ENCODE data around the gene PKHD1.

Gene PKHD1

DNA sequence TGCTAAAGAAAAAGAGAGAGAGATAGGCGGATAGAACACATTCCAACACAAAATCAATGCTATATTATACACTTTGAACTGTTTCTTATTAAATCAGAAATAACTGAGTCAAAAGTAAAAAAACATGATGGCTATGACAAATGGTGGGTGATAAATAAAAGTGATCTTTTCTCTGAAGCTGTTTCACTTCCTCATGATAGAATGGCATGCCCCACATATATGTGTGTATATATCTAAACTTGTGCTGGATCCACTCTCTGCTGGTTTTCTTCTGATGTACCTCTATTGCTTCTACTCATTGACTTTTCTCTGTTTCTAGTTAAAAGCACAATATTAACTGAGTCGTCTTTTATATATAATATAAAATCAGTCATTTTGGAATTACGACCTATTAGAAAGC, 429.9 kb downstream of the PKHD1 start:
- H3K27me3 Mint-ChIP-seq, result no peaks in the 10 kb centered on the region
- H3K4me1 Mint-ChIP-seq, result no peaks in the 10 kb centered on the region
- H3K9me3 Mint-ChIP-seq, result no peaks in the 10 kb centered on the region
- H3K27ac Mint-ChIP-seq, result no peak overlapping the region
- H3K36me3 Mint-ChIP-seq (ENCODE audit: low read depth), result no peaks in the 10 kb centered on the region
- DNase-seq (no peak), ATAC-seq (no peak)
- no peak overlapping the region for H3K4me3 Mint-ChIP-seq

DNA sequence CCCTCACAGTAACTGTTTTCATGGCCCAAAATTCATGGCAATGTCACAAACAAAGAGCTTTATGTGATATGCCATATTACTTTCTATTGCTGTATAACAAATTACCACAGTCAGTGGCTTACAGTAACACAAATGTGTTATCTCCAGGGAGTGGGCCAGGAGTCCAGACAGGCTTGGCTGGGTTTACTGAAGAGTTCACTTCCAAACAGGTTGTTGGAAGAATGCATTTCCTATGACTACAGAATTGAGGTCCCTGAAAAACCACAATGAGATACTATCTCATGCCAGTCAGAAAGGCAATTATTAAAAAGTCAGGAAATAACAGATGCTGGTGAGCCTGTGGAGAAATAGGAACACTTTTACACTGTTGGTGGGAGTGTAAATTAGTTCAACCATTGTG, 431.9 kb downstream of the PKHD1 start:
- DNase-seq (no peak), ATAC-seq (no peak)
- H3K36me3 Mint-ChIP-seq (ENCODE audit: low read depth), result no peaks in the 10 kb centered on the region
- H3K27ac Mint-ChIP-seq, result no peak overlapping the region
- no peaks in the 10 kb centered on the region for H3K4me1 Mint-ChIP-seq
- H3K27me3 Mint-ChIP-seq, result no peaks in the 10 kb centered on the region
- no peak overlapping the region for H3K4me3 Mint-ChIP-seq
- no peaks in the 10 kb centered on the region for H3K9me3 Mint-ChIP-seq

DNA sequence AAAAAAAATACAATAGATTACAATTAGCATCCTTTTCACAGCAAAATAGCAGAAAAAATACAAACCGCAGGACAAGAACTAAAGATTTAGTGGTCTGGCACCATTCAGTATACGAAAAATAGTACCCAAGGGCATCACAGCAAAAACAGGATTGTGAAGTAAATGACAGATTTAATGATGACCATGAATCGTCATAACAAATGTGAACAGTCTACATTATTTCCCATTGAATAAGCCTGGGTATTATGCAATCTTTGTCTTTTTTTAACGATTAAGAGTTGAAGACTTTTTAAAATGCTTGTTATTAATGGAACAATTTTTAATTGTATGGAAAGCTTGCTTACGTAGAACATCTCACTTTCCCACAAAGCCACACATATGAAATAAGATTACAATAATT, 432.8 kb downstream of the PKHD1 start:
- no peak for DNase-seq
- Mint-ChIP-seq H3K4me3 (no peak overlapping the region), H3K4me1 (no peaks in the 10 kb centered on the region), H3K27ac (no peak overlapping the region), H3K9me3 (no peaks in the 10 kb centered on the region), H3K36me3 (ENCODE audit: low read depth) (no peaks in the 10 kb centered on the region), H3K27me3 (no peaks in the 10 kb centered on the region)
- no peak for ATAC-seq

DNA sequence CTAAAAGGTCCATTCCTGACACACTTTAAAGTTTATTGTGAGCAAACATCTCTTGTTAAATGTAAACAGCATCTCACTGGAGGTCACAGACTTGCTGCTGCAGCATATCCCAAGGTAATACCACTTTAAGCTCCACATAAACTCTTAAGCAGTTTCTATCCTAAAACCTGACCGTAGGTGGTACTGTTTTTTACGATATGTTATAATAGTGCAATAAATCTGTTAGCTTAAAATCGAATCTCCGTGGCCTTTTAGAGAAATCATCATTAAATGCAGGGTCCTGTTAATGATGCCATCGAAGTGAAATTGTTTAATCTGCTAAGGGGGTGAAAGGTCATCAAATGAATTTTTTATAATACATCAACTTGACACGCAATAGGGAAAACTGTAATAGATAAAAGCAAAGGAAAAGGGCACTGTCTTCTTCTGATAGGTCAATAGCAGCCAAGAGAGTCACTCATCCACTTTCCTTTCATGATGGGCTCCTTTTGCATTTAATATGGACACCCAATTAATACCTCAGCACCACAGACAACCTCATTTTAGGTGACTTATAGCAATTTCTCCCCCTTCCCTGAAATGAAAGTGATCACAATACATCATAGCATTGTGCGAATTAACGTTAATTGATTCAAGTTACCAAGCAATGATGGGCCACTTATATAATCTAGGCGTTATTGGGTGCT, 436.1 kb downstream of the PKHD1 start:
- DNase-seq, result no peak
- Mint-ChIP-seq H3K27me3 (no peaks in the 10 kb centered on the region), H3K4me3 (no peak overlapping the region), H3K36me3 (ENCODE audit: low read depth) (no peaks in the 10 kb centered on the region), H3K9me3 (no peaks in the 10 kb centered on the region), H3K4me1 (no peaks in the 10 kb centered on the region), H3K27ac (no peak overlapping the region)
- no peak for ATAC-seq

DNA sequence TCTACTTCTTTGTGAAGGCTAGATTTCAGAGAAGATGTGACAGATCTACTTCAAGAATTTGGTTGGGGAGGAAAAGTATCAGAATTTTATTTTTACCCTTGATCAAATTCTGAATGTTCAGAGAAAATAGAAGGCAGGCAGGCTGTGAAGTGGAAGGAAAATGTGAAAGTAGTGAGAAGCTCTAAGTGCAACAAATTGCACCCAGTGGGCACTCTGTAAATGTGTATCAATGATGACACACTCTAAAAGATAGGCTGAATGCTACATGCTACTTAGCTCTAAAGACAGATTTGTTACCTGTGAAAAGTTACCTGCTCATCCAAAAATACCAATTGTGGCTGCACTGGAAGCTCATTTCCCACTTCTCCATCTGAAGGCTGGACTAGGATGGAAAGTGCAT, 438.6 kb downstream of the PKHD1 start:
- ATAC-seq, result no peak
- no peak for DNase-seq
- no peaks in the 10 kb centered on the region for H3K4me1 Mint-ChIP-seq
- H3K4me3 Mint-ChIP-seq, result no peak overlapping the region
- no peaks in the 10 kb centered on the region for H3K36me3 Mint-ChIP-seq (ENCODE audit: low read depth)
- H3K9me3 Mint-ChIP-seq, result no peaks in the 10 kb centered on the region
- H3K27me3 Mint-ChIP-seq, result no peaks in the 10 kb centered on the region
- H3K27ac Mint-ChIP-seq, result no peak overlapping the region

DNA sequence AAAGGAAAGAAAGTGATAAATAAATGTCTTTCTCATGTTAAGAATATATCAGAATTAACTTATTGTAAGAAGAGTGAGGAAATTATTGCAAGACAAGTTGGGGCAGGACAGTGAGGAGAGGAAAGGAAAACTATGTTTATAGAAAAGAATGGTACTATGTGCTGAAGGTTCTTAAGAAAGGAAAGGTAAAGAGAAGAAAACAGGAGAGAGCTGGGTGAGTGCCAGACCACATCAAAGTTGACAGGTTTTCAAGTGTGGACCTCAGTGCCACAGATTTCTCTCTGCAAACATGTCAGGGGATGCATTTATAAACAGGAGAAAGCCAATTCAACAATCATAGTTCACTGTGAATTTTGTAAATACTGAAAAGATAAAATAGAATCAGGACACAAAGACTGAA, 439.2 kb downstream of the PKHD1 start:
- H3K4me1 Mint-ChIP-seq, result no peaks in the 10 kb centered on the region
- H3K4me3 Mint-ChIP-seq, result no peak overlapping the region
- H3K27me3 Mint-ChIP-seq, result no peaks in the 10 kb centered on the region
- H3K36me3 Mint-ChIP-seq (ENCODE audit: low read depth), result no peaks in the 10 kb centered on the region
- H3K27ac Mint-ChIP-seq, result no peak overlapping the region
- DNase-seq, result no peak
- no peak for ATAC-seq
- H3K9me3 Mint-ChIP-seq, result no peaks in the 10 kb centered on the region

DNA sequence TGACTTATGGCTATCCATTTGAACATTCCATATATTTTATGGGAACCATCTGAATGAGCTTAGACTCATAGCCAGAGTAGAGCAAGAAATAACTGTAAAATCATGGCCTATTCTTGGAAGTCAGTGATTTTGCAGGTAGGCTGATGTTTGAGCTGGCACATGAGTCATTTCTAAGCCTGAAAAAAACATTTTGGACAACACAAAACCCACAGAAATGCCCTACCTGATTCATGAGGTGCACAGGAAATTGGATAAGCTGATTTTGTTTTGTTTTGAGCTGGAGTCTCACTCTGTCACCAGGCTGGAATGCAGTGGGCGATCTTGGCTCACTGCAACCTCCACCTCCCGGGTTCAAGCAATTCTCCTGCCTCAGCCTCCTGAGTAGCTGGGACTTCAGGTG, 443.0 kb downstream of the PKHD1 start:
- DNase-seq, result no peak
- ATAC-seq, result no peak
- H3K27me3 Mint-ChIP-seq, result no peaks in the 10 kb centered on the region
- no peak overlapping the region for H3K4me3 Mint-ChIP-seq
- no peaks in the 10 kb centered on the region for H3K4me1 Mint-ChIP-seq
- H3K36me3 Mint-ChIP-seq (ENCODE audit: low read depth), result no peaks in the 10 kb centered on the region
- peaks cover 6% of the 10 kb centered on the region for H3K9me3 Mint-ChIP-seq
- no peak overlapping the region for H3K27ac Mint-ChIP-seq

DNA sequence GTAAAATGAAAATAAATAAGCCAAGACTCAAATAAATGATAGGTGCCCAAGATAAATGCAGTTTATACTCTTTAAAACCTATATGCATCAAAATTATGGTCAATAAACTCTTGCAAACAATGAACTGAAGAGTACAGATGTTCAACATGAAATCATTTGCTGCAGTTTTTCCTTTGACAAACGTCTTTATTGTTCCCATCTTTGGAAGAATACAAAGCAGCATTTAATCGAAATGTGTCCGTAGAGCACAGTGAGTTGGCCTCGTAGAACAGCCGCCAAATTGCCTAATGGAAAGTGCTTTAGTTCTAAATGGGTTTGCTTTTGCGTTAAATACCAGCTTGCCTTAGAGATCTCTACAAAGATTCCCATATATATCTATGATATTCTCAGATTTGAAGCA, 447.4 kb downstream of the PKHD1 start:
- Mint-ChIP-seq H3K27ac (no peak overlapping the region), H3K36me3 (ENCODE audit: low read depth) (no peaks in the 10 kb centered on the region), H3K4me1 (no peaks in the 10 kb centered on the region), H3K4me3 (no peak overlapping the region), H3K9me3 (peaks cover 6% of the 10 kb centered on the region), H3K27me3 (no peaks in the 10 kb centered on the region)
- DNase-seq (no peak), ATAC-seq (no peak)

DNA sequence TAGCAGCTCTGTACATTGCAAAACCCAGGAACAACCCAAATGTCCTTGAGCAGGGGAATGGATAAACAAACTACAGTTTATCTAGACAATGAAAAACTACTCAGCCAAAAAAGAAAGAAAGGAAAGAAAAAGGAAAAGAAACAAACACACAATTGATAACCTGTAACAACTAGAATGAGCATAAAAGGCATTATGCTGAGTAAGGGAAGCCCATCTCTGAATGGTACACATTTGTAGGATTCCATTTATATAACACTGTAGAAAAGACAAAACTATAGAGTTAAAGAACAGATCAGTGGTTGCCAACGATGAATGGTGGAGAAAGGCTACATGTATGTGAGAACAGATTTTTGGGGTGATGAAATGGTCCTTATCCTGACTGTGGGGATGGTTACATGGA, 454.0 kb downstream of the PKHD1 start:
- Mint-ChIP-seq H3K4me1 (no peaks in the 10 kb centered on the region), H3K27me3 (no peaks in the 10 kb centered on the region), H3K4me3 (no peak overlapping the region), H3K9me3 (no peaks in the 10 kb centered on the region), H3K36me3 (ENCODE audit: low read depth) (no peaks in the 10 kb centered on the region), H3K27ac (no peak overlapping the region)
- DNase-seq (no peak), ATAC-seq (no peak)

DNA sequence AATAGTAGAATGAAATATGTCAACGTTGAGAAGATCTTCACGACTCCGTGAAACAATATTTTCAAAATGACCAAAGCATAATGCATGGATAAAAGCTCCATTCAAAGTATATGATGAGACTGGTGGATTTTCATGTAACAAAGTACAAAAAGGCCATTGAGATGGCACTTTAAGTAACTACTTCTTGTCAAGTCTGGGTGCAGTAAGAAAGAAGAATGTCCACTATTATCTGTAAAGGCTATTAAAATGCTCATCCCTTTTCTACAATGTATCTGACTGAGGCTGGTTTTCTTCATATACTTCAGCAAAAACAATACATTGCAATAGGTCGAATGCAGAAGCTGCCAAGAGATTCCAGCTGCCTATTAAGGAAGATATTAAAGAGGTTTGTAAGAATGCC, 457.4 kb downstream of the PKHD1 start:
- ATAC-seq (no peak), DNase-seq (no peak)
- no peak overlapping the region for H3K4me3 Mint-ChIP-seq
- no peaks in the 10 kb centered on the region for H3K36me3 Mint-ChIP-seq (ENCODE audit: low read depth)
- no peak overlapping the region for H3K27ac Mint-ChIP-seq
- H3K27me3 Mint-ChIP-seq, result no peaks in the 10 kb centered on the region
- no peaks in the 10 kb centered on the region for H3K9me3 Mint-ChIP-seq
- H3K4me1 Mint-ChIP-seq, result no peaks in the 10 kb centered on the region

DNA sequence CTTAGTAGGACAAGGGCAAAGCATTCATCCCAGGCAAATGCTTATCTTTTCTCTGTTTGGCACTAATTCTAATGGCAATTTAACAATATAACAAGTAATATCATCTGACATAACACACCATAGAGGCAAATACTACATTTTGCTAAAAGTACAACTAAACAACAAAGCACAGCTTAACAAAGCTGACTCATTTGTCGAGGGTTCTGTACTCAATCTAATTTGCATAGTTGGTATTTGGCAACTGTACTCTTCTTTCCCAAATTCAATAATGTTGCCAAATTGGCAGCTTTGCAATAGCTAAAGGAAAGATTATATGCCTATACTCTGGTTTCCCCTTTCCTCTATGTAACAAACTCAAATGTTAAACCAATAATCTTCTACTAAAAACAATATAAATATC, 461.0 kb downstream of the PKHD1 start:
- no peak for DNase-seq
- H3K36me3 Mint-ChIP-seq (ENCODE audit: low read depth), result no peaks in the 10 kb centered on the region
- H3K4me3 Mint-ChIP-seq, result no peak overlapping the region
- no peak overlapping the region for H3K27ac Mint-ChIP-seq
- no peaks in the 10 kb centered on the region for H3K27me3 Mint-ChIP-seq
- ATAC-seq, result no peak
- H3K9me3 Mint-ChIP-seq, result no peaks in the 10 kb centered on the region
- H3K4me1 Mint-ChIP-seq, result no peaks in the 10 kb centered on the region

DNA sequence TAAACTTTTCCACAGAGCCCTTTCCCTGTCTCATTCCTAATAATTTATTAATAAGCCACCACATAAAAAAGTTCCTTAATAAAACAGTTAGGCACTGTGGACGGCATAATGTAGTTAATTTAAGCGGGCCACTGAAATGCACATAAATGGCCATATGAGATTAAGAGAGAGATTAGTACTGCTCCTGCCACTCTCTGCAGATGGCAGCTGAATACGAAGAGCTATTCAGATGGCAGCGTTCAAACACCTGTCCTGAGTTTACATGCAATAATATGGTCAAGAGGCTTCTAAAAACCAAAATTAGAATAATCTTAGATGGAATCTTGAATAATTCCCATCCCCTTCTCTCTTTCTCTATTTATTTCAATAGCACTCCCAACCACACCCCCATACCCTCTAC, 461.8 kb downstream of the PKHD1 start:
- Mint-ChIP-seq H3K27ac (no peak overlapping the region), H3K27me3 (no peaks in the 10 kb centered on the region), H3K9me3 (no peaks in the 10 kb centered on the region), H3K4me1 (no peaks in the 10 kb centered on the region), H3K4me3 (no peak overlapping the region), H3K36me3 (ENCODE audit: low read depth) (no peaks in the 10 kb centered on the region)
- DNase-seq (no peak), ATAC-seq (no peak)

DNA sequence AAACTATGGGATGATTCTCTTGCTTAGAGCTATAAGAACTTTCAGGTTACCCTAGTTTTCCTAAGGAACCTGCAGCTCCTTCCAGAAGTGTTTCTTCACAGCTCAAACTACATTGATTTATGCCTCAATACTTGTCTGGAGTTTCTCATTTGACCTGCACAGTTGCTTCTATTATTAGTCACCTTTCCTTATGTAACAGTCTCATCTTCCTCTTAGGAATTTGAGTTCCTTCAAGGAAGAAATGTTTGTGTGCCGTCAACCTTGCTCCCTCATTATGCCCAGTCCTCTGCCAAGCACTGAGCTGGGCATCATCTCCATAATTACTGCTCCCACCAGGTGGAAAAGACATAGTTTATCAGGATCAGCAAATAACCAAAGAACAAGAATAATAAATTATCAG, 466.4 kb downstream of the PKHD1 start:
- Mint-ChIP-seq H3K27ac (no peak overlapping the region), H3K36me3 (ENCODE audit: low read depth) (no peaks in the 10 kb centered on the region), H3K9me3 (no peaks in the 10 kb centered on the region), H3K4me3 (no peak overlapping the region), H3K27me3 (no peaks in the 10 kb centered on the region), H3K4me1 (no peaks in the 10 kb centered on the region)
- ATAC-seq (no peak), DNase-seq (no peak)

DNA sequence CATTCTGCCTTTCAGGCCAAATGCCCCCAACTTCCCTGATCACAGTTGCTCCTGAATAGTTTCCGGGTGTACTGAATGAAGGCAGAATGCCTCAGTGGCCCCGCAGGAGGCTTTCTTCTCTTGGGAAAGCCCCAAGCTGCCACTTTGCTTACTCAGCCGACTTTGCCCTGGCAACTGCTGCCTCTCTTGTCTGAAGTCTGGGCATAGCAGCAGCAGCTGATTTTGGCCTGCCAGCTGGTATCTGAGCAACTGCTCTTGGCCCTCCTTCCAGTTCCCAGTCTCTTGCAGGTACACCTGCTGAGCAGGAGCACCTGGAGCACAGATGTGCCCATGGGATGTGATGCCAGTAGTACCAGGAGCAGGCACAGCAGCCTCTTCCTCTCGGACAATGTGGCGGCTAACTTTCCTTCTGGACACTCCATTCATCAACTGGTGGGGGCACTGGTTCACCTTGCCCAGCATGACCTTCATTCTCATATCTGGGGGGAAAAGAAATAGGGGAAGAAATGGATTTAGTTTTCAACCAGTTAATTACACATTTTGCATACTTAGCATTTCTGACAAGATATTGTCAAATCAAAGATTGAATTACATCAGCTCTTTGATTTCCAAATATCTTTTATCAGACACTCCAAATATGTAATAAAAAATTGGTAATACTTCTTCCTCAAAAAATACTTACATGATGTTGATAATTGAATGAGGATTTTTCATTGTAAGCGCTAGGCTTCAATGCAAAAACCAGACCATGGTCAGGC, 468.2 kb downstream of the PKHD1 start:
- no peaks in the 10 kb centered on the region for H3K36me3 Mint-ChIP-seq (ENCODE audit: low read depth)
- H3K27me3 Mint-ChIP-seq, result no peaks in the 10 kb centered on the region
- no peaks in the 10 kb centered on the region for H3K9me3 Mint-ChIP-seq
- DNase-seq (no peak), ATAC-seq (no peak)
- no peak overlapping the region for H3K27ac Mint-ChIP-seq
- no peaks in the 10 kb centered on the region for H3K4me1 Mint-ChIP-seq
- H3K4me3 Mint-ChIP-seq, result no peak overlapping the region

DNA sequence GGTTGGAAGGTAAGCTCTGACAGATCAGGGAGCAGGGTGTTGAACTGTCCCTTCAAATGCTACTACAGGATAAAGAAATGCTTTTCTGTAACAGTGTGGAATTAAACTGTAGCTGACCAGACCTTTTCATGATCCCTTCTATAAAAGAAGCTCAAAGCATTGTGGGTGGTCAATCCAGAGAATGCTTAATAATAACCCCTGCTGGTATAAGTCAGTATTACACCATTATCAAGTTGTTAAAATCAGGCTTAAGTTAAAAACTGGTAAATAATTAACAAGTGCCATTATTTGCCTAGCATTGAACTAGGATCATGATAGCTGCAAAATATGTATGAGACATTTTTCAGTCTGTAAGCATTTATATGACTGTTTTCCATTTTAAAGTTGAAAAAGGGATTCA, 468.9 kb downstream of the PKHD1 start:
- no peaks in the 10 kb centered on the region for H3K27me3 Mint-ChIP-seq
- no peaks in the 10 kb centered on the region for H3K36me3 Mint-ChIP-seq (ENCODE audit: low read depth)
- H3K9me3 Mint-ChIP-seq, result no peaks in the 10 kb centered on the region
- no peaks in the 10 kb centered on the region for H3K4me1 Mint-ChIP-seq
- no peak overlapping the region for H3K4me3 Mint-ChIP-seq
- no peak for ATAC-seq
- H3K27ac Mint-ChIP-seq, result no peak overlapping the region
- no peak for DNase-seq

DNA sequence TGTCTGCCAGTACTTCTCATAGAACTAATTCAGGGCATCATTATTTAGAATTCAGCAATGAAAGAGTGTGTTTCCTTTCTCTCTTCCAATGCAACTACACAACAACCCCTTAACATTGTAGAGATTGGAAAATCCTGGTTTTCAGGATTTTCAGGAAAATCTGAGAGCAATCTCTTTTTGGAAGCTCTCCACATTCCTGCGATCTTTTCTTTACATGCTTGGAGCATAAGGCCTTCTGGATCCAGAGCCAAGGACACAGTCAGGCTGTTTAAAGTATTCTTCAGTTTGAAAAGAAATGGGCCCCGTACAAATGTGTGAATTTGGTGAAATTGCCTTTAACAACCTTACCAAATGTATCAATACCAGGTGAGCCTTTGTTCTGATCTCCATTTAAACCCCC, 469.7 kb downstream of the PKHD1 start:
- Mint-ChIP-seq H3K4me3 (no peak overlapping the region), H3K4me1 (no peaks in the 10 kb centered on the region), H3K36me3 (ENCODE audit: low read depth) (no peaks in the 10 kb centered on the region), H3K27me3 (no peaks in the 10 kb centered on the region), H3K9me3 (no peaks in the 10 kb centered on the region), H3K27ac (no peak overlapping the region)
- DNase-seq (no peak), ATAC-seq (no peak)

Data from activated naive CD8-positive, alpha-beta T cell treated with anti-CD3 and anti-CD28 coated beads, Interleukin-2, amount 50 U/mL, for 24 hours (primary cell).